Measurements from ENCODE around the gene TMEM14B.
"Not testable (repeated sequence)": the region's sequence is repeated elsewhere in the genome, so short reads cannot be mapped to it uniquely, and the experiment has no call there.

The TMEM14B gene

GRCh38 chr6:10747251-10747972 is at the start of gene TMEM14B:
Gene TMEM14B (plus strand): TSS chr6:10747805. CDS start chr6:10749246, 1,441 bp downstream.
- DNase-seq (ENCODE audit: low read depth) = peak; percentile 99

GRCh38 chr6:10713962-10714361 is 33.6 kb upstream of the TMEM14B start:
- no peak for DNase-seq (ENCODE audit: low read depth)

- DNase-seq (ENCODE audit: low read depth) = no peak
These were observed 28.2 kb upstream of the TMEM14B start for GRCh38 chr6:10719296-10719963.

- no peak for DNase-seq (ENCODE audit: low read depth)
These were observed 27.7 kb upstream of the TMEM14B start for GRCh38 chr6:10719964-10720264.

- DNase-seq (ENCODE audit: low read depth) = no peak
These were observed 27.2 kb upstream of the TMEM14B start for GRCh38 chr6:10720265-10720959.

GRCh38 chr6:10720960-10721849 is 26.4 kb upstream of the TMEM14B start:
- DNase-seq (ENCODE audit: low read depth) = not testable (repeated sequence)

- no peak for DNase-seq (ENCODE audit: low read depth)
These were observed 25.6 kb upstream of the TMEM14B start for GRCh38 chr6:10721850-10722569.

- DNase-seq (ENCODE audit: low read depth) = no peak
These were observed 25.1 kb upstream of the TMEM14B start for GRCh38 chr6:10722570-10722819.

GRCh38 chr6:10722820-10723566 is 24.6 kb upstream of the TMEM14B start, which contains the start of gene TMEM14C:
Gene TMEM14C (plus strand): TSS chr6:10723070. CDS start chr6:10724614, 1,544 bp downstream.
- peak; percentile 79 for DNase-seq (ENCODE audit: low read depth)

GRCh38 chr6:10723567-10723881 is 24.1 kb upstream of the TMEM14B start:
- no peak for DNase-seq (ENCODE audit: low read depth)

- no peak for DNase-seq (ENCODE audit: low read depth)
These were observed 22.6 kb upstream of the TMEM14B start for GRCh38 chr6:10725044-10725443.

GRCh38 chr6:10725716-10726115 is 21.9 kb upstream of the TMEM14B start:
- DNase-seq (ENCODE audit: low read depth) = no peak

GRCh38 chr6:10730254-10730653 is 17.4 kb upstream of the TMEM14B start:
- DNase-seq (ENCODE audit: low read depth) = no peak

- DNase-seq (ENCODE audit: low read depth) = no peak
These were observed 14.4 kb upstream of the TMEM14B start for GRCh38 chr6:10733151-10733715.

- DNase-seq (ENCODE audit: low read depth) = no peak
These were observed 13.7 kb upstream of the TMEM14B start for GRCh38 chr6:10733863-10734262.

GRCh38 chr6:10736731-10737130 is 10.9 kb upstream of the TMEM14B start:
- no peak for DNase-seq (ENCODE audit: low read depth)

GRCh38 chr6:10740061-10740460 is 7.5 kb upstream of the TMEM14B start:
- DNase-seq (ENCODE audit: low read depth) = no peak

- DNase-seq (ENCODE audit: low read depth) = not testable (repeated sequence)
These were observed 6.0 kb upstream of the TMEM14B start for GRCh38 chr6:10741643-10742042.

- DNase-seq (ENCODE audit: low read depth) = no peak
These were observed 5.4 kb upstream of the TMEM14B start for GRCh38 chr6:10742251-10742650.

- DNase-seq (ENCODE audit: low read depth) = no peak
These were observed 4.1 kb upstream of the TMEM14B start for GRCh38 chr6:10743515-10743914.

GRCh38 chr6:10745116-10745515 is 2.5 kb upstream of the TMEM14B start:
- no peak for DNase-seq (ENCODE audit: low read depth)
